ENCODE results near the gene CD47.

CD47 gene

GRCh38 chr3:108013141-108014055 lies 77.4 kb downstream of the CD47 start:
- no peak for DNase-seq (ENCODE audit: low spot score)

DNA sequence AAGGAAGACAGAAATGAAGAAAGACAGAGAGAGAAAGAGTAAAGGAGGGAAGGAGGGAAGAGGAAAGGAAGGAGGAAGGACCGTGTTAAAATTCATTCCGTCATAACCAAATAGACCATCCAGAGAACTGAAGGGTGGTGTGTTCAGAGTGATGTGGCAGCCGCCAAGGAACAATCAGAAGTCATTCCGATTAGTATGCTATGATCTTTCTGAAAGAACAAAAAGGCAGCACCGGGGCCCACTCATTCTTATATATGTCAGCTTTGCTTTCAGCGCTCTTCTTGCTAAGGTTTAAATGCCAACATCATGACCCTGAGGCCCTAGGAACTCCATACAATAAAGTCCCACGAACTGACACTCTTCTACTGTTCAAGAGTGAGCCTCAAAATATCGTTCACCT lies 78.5 kb downstream of the CD47 start:
- DNase-seq (ENCODE audit: low spot score) = no peak

DNA sequence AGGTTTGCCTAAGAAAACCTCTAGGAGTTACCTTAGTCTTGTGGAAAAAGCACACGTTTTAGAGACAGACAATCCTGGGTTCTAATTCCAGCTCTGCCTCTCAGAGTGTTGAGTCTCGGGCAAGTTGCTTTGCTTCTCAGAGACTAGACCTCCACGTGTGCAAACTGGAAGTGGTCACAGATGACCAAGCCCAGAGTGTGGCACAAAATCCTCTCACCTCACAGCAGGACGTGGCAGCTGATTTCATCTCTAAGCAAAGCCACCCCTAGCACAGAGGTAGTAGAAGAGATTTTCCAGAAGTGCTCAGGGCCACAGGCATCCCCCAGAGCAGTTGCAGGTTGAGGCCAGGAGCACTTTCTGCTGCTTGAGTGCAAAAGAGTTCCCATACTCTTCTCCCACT lies 79.2 kb downstream of the CD47 start:
- no peak for DNase-seq (ENCODE audit: low spot score)

DNA sequence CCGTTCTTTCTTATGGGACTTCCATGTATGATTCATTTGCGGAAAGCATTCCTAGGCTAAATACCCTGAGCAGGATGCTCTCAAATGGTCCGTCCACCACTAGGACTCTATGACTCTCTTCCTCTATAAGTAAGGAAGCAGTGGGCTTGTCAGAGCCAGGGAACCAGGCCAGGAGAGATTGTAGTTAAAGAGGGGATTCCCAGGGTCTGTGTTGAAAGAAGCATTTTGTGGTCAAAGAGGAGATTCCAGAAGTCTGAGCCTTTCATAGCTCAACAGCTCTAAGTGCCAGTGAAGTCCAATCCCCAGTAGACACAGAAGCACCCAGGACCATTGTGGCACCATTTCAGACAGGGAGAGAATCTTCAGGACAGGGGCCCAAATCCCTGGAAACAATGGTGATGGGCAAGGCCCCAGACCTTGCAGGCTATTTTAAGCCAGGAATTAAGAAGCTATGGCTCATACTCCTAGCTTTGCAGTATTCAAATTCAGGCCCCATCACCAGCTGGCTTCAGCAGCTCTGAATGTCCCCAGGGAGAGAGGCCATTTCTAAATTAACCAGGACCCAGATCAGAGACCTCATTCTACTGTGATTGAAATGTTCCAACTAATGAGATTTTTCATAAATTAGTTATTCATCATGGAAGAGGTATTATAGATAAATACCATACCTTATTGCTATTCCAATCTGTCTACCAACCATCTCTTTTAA lies 81.7 kb downstream of the CD47 start:
- no peak for DNase-seq (ENCODE audit: low spot score)

GRCh38 chr3:108008106-108008505 lies 82.7 kb downstream of the CD47 start:
- DNase-seq (ENCODE audit: low spot score) = no peak

GRCh38 chr3:108006881-108007331 lies 83.9 kb downstream of the CD47 start:
- DNase-seq (ENCODE audit: low spot score) = no peak

DNA sequence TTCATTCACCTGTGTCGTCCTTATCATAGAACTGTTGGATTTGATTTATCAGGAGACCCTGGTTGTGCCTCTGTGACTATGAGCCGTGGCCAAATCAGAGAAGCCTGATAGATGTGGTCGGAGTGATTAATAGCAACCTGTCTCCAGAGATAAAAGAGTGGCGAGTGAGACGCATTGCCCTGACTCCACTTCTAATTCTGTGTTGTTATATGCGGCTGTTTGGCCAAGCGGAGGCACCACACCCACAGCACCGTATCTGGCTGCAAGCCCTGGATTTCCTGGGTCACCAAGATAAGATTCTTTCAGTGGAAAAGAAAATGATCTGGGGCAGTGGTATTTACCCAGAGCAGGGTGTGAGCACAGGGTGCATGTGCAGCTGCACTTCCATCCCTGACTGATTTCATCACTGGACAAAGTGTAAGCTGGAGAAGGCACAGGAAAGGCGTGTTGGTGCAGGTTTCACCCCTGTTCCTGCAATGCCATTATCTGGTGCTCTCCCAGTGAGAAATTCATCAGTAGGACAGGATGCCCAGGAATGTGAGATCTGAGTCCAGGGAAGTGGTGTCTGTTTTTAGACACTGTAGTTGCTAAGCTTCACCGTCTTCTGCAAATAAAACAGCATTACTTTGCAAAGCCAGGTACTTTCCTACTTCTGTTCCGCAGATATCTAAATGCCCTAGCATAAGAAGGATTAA lies 84.6 kb downstream of the CD47 start:
- DNase-seq (ENCODE audit: low spot score) = no peak

DNA sequence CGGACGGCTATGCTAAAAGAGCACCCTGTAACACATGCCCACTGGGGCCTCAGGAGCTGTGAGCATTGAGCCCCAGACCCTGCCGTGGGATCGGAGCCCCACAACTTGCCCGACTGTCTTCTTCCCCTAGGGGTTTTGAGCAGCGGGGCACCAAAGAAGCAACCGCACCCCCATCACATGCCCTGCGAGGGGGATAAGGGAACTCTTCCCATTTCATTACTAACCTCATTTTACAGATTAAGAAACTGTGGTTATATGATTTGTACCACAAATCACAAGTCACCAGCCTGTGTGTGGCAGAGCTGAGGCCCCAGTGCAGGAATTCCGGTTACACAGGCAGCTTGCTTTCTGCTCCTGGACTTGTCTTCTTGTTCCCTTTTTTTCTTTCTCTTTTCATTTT lies 86.2 kb downstream of the CD47 start:
- no peak for DNase-seq (ENCODE audit: low spot score)

DNA sequence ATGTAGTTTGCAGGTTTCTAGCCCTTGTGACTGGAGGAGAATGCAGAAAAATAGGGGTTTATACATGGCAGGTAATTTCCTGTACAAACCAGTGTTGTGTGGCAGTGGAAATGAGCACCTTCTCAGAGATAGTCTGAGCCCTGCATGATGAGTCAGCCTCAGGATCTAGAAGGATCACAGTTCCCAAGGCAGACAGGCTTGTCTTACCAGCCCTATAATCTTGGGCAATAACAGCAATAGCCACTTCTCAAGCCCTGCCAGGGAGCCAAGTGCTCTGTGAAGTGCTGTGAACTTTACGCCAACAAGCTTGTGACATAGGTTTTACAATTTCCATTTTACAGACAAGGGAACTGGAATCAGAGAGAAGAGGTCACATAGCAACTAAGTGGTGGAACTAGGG lies 89.4 kb downstream of the CD47 start:
- DNase-seq (ENCODE audit: low spot score) = no peak

GRCh38 chr3:107999215-107999775 lies 91.5 kb downstream of the CD47 start:
- DNase-seq (ENCODE audit: low spot score) = no peak

- no peak for DNase-seq (ENCODE audit: low spot score)
Measured at GRCh38 chr3:107997671-107998070, 93.2 kb downstream of the CD47 start.

GRCh38 chr3:107995823-107996222 lies 95.0 kb downstream of the CD47 start:
- DNase-seq (ENCODE audit: low spot score) = no peak

GRCh38 chr3:107994956-107995715 lies 95.7 kb downstream of the CD47 start:
- no peak for DNase-seq (ENCODE audit: low spot score)

GRCh38 chr3:107994181-107994580 lies 96.7 kb downstream of the CD47 start:
- DNase-seq (ENCODE audit: low spot score) = no peak

- DNase-seq (ENCODE audit: low spot score) = no peak
Measured at GRCh38 chr3:107993771-107994170, 97.1 kb downstream of the CD47 start.
